ENCODE data around the gene RIMBP2. TPM values are rescaled to one million over a fixed set of nuclear protein-coding genes. Genes with fewer than 3 reads are reported as not detected.

RIMBP2 gene
- total and polyA plus RNA-seq, 9 of the 15 experiments (the other 6 are each of a cell fraction or from before 2014, with no cell fraction given): not detected

DNA sequence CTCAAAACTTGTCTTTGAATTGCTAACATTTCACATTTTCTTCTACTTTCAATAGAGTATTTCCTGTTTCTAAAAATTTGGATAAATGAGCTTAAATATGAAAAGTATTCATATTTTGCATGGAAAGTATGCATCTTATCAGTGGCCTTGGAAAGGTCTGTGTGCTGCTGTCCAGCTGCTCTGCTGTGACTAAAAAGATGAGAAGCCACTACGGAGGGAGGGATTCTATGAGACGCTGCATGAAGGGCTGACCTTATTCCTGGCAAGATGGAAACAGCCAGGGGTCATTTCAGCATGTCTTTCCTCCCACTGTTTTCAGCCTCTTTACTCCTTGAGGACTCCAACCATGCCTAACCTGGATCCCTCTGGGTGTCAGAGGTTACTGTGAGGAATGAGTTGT lies 365.4 kb downstream of the RIMBP2 start (continued):
- TF ChIP-seq, protein P1, sequence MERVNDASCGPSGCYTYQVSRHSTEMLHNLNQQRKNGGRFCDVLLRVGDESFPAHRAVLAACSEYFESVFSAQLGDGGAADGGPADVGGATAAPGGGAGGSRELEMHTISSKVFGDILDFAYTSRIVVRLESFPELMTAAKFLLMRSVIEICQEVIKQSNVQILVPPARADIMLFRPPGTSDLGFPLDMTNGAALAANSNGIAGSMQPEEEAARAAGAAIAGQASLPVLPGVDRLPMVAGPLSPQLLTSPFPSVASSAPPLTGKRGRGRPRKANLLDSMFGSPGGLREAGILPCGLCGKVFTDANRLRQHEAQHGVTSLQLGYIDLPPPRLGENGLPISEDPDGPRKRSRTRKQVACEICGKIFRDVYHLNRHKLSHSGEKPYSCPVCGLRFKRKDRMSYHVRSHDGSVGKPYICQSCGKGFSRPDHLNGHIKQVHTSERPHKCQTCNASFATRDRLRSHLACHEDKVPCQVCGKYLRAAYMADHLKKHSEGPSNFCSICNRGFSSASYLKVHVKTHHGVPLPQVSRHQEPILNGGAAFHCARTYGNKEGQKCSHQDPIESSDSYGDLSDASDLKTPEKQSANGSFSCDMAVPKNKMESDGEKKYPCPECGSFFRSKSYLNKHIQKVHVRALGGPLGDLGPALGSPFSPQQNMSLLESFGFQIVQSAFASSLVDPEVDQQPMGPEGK (CRISPR knock-in tag; IDR thresholded peaks at IDR 0.05; ENCODE audit: borderline replicate concordance): no peak
- no peak for TF ChIP-seq MYC (IDR thresholded peaks at IDR 0.05; ENCODE audit: low read depth, low read length)
- TF ChIP-seq MYC (CRISPR knock-in tag; IDR thresholded peaks at IDR 0.05; ENCODE audit: borderline replicate concordance, low read depth): no peak
- TF ChIP-seq MECOM (CRISPR knock-in tag; IDR thresholded peaks at IDR 0.05): no peak
- TF ChIP-seq, protein P2, sequence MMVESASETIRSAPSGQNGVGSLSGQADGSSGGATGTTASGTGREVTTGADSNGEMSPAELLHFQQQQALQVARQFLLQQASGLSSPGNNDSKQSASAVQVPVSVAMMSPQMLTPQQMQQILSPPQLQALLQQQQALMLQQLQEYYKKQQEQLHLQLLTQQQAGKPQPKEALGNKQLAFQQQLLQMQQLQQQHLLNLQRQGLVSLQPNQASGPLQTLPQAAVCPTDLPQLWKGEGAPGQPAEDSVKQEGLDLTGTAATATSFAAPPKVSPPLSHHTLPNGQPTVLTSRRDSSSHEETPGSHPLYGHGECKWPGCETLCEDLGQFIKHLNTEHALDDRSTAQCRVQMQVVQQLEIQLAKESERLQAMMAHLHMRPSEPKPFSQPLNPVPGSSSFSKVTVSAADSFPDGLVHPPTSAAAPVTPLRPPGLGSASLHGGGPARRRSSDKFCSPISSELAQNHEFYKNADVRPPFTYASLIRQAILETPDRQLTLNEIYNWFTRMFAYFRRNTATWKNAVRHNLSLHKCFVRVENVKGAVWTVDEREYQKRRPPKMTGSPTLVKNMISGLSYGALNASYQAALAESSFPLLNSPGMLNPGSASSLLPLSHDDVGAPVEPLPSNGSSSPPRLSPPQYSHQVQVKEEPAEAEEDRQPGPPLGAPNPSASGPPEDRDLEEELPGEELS (CRISPR knock-in tag; IDR thresholded peaks at IDR 0.05; ENCODE audit: borderline replicate concordance): no peak

DNA sequence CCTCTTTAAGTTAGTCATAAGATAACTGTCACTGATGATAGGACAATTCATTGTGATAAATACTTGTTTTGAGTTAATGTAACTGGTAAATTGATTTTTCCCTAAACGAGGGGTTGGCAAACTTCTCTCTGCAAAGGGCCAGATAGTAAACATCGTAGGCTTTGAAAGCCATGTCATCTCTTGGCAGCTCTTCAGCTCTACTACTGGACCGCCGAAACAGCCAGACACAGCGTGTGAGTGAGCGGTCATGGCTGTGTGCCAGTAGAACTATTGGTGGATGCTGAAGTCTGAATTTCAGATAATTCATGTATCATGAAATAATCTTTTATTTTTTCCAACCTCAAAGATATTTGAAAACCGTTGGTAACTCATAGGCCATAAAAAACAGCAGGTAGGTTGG lies 368.5 kb downstream of the RIMBP2 start:
- 1% methylated on average over 7 of the region's 7 CpGs for WGBS (ENCODE audit: insufficient coverage, low coverage, missing lambda C conversion rate)
- TF ChIP-seq ZNF12 (CRISPR knock-in tag; IDR thresholded peaks at IDR 0.05): no peak
- no peak for TF ChIP-seq POLR3G (IDR thresholded peaks at IDR 0.05; ENCODE audit: extremely low read depth, insufficient read length, insufficient replicate concordance)
- DNase-seq (ENCODE audit: extremely low read depth in 1 of 4, low spot score in 3 of 4) (no peak), ATAC-seq (no peak), FAIRE-seq (no peak)
- ChIA-PET POLR2A (no interaction called here), CTCF (ENCODE audit: low intra/inter-chr PET ratio) (no interaction called here)
- H3K9me3 ChIP-seq (replicated peaks; ENCODE audit: control insufficient read depth, insufficient read depth, low read depth, low read length): no peaks in the 10 kb centered on the region
- no TSS peak for BruUV-seq (replicated peaks)
- H3K79me2 ChIP-seq (ENCODE audit: control insufficient read depth, insufficient read depth, low read length): no peaks in the 10 kb centered on the region
- no peak overlapping the region for H3K27ac ChIP-seq (ENCODE audit: extremely low read depth, low read depth, low read length)
- no peaks in the 10 kb centered on the region for H4K20me1 ChIP-seq (replicated peaks; ENCODE audit: control insufficient read depth, insufficient read depth, low read length)
- H3K4me3 ChIP-seq: no peak overlapping the region
- H3K36me3 ChIP-seq (ENCODE audit: control insufficient read depth, insufficient read depth, low read length): no peaks in the 10 kb centered on the region
- no peak overlapping the region for H3K9ac ChIP-seq (ENCODE audit: insufficient read depth in 1 of 2, low read depth in 2 of 2, low read length in 2 of 2)
- H3K27me3 ChIP-seq (ENCODE audit: control insufficient read depth in 2 of 2, insufficient read depth in 2 of 2, low read length in 2 of 2): peaks cover 0 to 9% of the 10 kb centered on the region in 2 experiments; a peak in 3 of 5 replicates
- in situ Hi-C loops (cut with MboI): no loop called here
- H3K4me1 ChIP-seq (replicated peaks in 1 of 2; ENCODE audit: control insufficient read depth in 2 of 2, insufficient read depth in 2 of 2, low read length in 2 of 2): no peaks in the 10 kb centered on the region
- no peaks in the 10 kb centered on the region for H3K9me1 ChIP-seq (ENCODE audit: control insufficient read depth, insufficient read depth, low read length)
- no peak overlapping the region for H3K4me2 ChIP-seq (ENCODE audit: insufficient read depth, low read length)
- H2AFZ ChIP-seq (ENCODE audit: low read depth, low read length): no peak overlapping the region
- intact Hi-C loops (cut with micrococcal nuclease): no loop called here

Other genes with a start within 250 kb of the RIMBP2 start
- gene STX2, start 123.0 kb upstream of the RIMBP2 start, total RNA-seq (2014; rRNA removed): 24.6 and 25.8 TPM in 2 replicates
- gene STX2, start 123.0 kb upstream of the RIMBP2 start, total RNA-seq (2014; rRNA removed; fragmentation: Illumina TruSeq; extraction: Trizol): 35.0 and 38.5 TPM in 2 replicates
- 29.1 and 32.7 TPM in 2 replicates for gene STX2, start 123.0 kb upstream of the RIMBP2 start, total RNA-seq (2015; rRNA removed; fragmentation: Illumina TruSeq; extraction: Trizol)
- gene STX2, start 123.0 kb upstream of the RIMBP2 start, total RNA-seq (2021): 24.4 and 25.0 TPM in 2 replicates
- gene STX2, start 123.0 kb upstream of the RIMBP2 start, polyA plus RNA-seq (2011; rRNA removed): 48.8 and 54.6 TPM in 2 replicates
- 29.7 and 34.9 TPM in 2 replicates for gene STX2, start 123.0 kb upstream of the RIMBP2 start, polyA plus RNA-seq (2014; fragmentation: Illumina TruSeq; extraction: Trizol)
- 10 to 100 TPM; 22.2 to 24.7 TPM for gene STX2, start 123.0 kb upstream of the RIMBP2 start, polyA plus RNA-seq (2014; fragmentation: Nextera tagmentation; extraction: Ambion mirVana)
- 30.3 and 30.8 TPM in 2 replicates for gene STX2, start 123.0 kb upstream of the RIMBP2 start, polyA plus RNA-seq (2014; rRNA removed)
- 1,828 and 1,851 TPM in 2 replicates for gene RAN, start 155.8 kb upstream of the RIMBP2 start, total RNA-seq (2014; rRNA removed)
- gene RAN, start 155.8 kb upstream of the RIMBP2 start, total RNA-seq (2014; rRNA removed; fragmentation: Illumina TruSeq; extraction: Trizol): 1,816 and 1,953 TPM in 2 replicates
- gene RAN, start 155.8 kb upstream of the RIMBP2 start, total RNA-seq (2015; rRNA removed; fragmentation: Illumina TruSeq; extraction: Trizol): 1,595 and 1,687 TPM in 2 replicates
- gene RAN, start 155.8 kb upstream of the RIMBP2 start, total RNA-seq (2021): 1,900 and 2,011 TPM in 2 replicates
- gene RAN, start 155.8 kb upstream of the RIMBP2 start, polyA plus RNA-seq (2011; rRNA removed): 2,715 and 3,820 TPM in 2 replicates
- 2,154 and 2,300 TPM in 2 replicates for gene RAN, start 155.8 kb upstream of the RIMBP2 start, polyA plus RNA-seq (2014; fragmentation: Illumina TruSeq; extraction: Trizol)
- gene RAN, start 155.8 kb upstream of the RIMBP2 start, polyA plus RNA-seq (2014; fragmentation: Nextera tagmentation; extraction: Ambion mirVana): 1,000 to 10,000 TPM; 3,304 to 3,469 TPM
- gene RAN, start 155.8 kb upstream of the RIMBP2 start, polyA plus RNA-seq (2014; rRNA removed): 2,326 and 2,761 TPM in 2 replicates
- gene ADGRD1, start 237.6 kb upstream of the RIMBP2 start, total RNA-seq (2014; rRNA removed): 3.3 and 4.4 TPM in 2 replicates
- 4.4 and 4.7 TPM in 2 replicates for gene ADGRD1, start 237.6 kb upstream of the RIMBP2 start, total RNA-seq (2014; rRNA removed; fragmentation: Illumina TruSeq; extraction: Trizol)
- 3.2 and 3.4 TPM in 2 replicates for gene ADGRD1, start 237.6 kb upstream of the RIMBP2 start, total RNA-seq (2015; rRNA removed; fragmentation: Illumina TruSeq; extraction: Trizol)
- 11.7 and 12.8 TPM in 2 replicates for gene ADGRD1, start 237.6 kb upstream of the RIMBP2 start, total RNA-seq (2021)
- gene ADGRD1, start 237.6 kb upstream of the RIMBP2 start, polyA plus RNA-seq (2011; rRNA removed): 2.3 and 13.2 TPM in 2 replicates
- 3.8 TPM in 2 replicates for gene ADGRD1, start 237.6 kb upstream of the RIMBP2 start, polyA plus RNA-seq (2014; fragmentation: Illumina TruSeq; extraction: Trizol)
- 1 to 10 TPM; 1.7 to 2.0 TPM for gene ADGRD1, start 237.6 kb upstream of the RIMBP2 start, polyA plus RNA-seq (2014; fragmentation: Nextera tagmentation; extraction: Ambion mirVana)
- gene ADGRD1, start 237.6 kb upstream of the RIMBP2 start, polyA plus RNA-seq (2014; rRNA removed): 2.9 and 4.6 TPM in 2 replicates

Measured in K562 (cell line).